GM18520 (cell line): ENCODE results near the gene ABCA9.

Source experiments
- ATAC-seq: cut with Tn5 transposase; IDR thresholded peaks from one replicate; pipeline ENCODE4 v1.9.1; 2021; ENCODE audit not compliant: unreplicated experiment

Gene ABCA9

DNA sequence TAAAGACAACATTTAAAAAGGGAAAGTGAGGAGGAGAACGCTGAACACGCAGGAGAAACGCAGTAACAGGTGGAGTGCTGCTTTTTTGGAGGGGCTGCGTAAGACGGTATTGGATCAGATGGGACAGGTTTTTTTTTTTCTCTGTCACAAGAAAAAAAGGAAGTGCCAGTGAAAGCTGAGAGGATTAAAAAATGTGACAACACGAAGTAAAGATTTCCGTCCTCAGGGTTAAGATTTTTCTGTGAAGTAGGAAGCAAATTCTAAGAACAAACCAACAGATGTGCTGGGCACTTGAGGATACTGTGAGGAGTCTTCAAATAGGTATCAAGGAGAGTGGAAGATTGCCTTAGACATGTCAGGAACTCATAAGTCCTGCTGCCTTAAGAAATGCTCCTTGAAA, 5.8 kb upstream of the ABCA9 start:
- ATAC-seq, result no peak

DNA sequence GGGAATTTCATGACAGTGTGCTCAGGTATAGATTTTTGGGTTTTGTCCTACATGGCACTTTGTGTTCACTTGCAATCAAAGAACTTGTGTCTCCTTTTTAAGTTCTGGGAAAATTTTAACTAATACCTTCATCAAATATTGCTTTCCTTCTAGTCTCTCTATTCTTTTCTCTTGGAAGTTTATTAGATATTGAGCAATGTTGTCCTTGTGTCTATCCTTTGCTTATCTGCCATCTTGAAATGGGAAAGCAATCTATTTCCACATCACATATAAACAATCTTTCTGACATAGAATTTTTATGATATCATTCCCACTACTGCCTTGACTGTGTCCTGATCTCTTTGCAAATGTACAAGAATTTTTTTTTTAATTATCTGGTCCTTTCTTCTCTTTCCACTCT, 4.4 kb upstream of the ABCA9 start:
- no peak for ATAC-seq

GRCh38 chr17:69064476-69064875, 3.7 kb upstream of the ABCA9 start:
- no peak for ATAC-seq

DNA sequence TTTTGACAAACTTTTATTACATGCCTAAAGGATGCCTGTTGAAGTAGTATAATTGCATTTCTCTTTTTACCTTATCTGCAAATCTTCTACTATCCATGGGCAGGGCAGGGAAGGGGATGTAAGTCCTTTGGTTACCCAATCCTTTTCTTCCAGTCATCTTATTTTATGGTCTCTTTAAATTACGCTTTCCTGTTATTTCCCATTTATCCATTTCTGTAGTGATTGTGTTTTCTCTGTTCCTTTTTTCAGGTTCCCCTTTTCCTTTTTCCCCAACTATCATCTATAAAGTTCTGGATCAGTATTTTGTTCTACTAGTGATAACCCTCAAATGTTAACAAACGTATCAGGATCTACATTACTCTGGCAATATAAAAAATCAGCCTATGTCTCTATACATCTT, 3.3 kb upstream of the ABCA9 start:
- ATAC-seq, result no peak

GRCh38 chr17:69062860-69063581, 2.3 kb upstream of the ABCA9 start:
- ATAC-seq, result no peak

DNA sequence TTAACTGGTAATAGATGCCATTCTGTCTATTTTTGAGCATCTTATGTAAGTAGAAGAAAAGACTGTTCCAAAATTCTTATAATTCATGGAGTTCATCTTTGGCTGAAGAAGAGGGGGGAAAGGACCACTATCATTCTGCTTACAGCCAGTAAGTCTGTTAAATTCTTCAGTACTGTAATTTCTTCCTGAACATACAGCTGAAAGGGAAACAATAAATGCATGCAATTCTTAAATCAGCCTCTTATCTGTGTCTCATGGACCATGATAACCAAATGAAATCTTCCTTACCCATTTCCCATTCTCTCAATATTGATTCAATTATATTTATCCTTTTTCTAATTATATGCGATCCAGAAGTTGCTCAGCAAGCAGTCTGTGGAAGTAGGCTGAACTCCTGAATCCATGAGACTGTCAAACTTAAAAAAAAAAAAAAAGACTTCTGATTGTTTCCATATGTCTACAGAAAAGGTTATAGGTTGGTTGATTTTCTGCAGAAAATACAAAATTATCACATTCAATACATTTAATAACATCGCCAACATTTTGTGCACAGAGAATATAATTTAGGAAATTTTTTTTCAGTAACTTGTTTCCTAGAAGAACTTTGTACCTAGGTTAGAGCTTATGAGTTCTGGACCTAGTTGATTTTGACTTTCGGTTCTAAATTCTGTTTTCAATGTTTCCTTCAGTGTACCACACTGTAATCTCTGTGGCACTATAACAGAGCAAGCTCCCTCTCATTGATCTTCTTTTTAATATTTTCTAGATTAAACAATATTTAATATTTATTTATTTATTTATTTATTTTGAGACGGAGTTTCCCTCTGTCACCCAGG, 1.2 kb upstream of the ABCA9 start:
- ATAC-seq, result no peak

- no peak for ATAC-seq
Measured at GRCh38 chr17:69059458-69060175, 1.1 kb downstream of the ABCA9 start.

GRCh38 chr17:69058165-69058564, 2.6 kb downstream of the ABCA9 start:
- ATAC-seq, result no peak

DNA sequence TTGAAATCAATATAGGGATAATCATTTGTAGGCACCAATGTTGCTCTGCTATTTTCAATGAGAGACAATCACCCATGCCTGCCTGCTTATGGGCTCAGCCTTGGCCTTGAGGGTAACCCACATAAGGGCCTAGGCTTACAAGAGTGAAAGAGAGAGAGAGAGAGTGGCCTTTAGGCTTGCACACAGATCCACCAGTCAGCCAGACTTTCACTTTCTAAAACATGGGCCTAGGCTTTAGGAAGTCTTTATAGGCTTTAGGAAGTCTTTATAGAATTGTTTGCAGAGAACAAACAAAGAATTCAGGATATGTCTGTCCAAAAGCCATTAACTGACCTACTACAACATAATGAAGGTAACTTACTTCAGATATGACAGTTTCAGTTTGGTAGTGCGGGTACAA, 3.4 kb downstream of the ABCA9 start:
- ATAC-seq, result no peak

GRCh38 chr17:69056179-69056823, 4.4 kb downstream of the ABCA9 start:
- ATAC-seq, result no peak

DNA sequence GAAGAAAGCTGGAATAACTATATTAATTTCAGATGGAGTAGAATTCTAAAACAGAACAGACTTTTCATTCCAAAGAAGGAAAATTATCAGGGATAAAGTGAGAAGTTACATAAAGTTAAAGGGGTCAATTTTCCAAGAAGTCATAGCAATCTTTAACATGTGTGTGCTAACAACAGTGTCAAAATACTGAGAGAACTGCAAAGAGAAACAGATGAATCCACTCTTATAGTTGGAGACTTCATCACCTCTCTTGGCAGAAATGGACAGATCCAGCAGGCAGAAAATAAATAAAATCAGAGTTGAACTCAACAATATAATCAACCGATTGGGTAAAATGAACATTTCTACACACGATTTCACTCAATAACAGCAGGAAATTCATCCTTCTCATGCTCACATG, 5.4 kb downstream of the ABCA9 start:
- ATAC-seq, result no peak

DNA sequence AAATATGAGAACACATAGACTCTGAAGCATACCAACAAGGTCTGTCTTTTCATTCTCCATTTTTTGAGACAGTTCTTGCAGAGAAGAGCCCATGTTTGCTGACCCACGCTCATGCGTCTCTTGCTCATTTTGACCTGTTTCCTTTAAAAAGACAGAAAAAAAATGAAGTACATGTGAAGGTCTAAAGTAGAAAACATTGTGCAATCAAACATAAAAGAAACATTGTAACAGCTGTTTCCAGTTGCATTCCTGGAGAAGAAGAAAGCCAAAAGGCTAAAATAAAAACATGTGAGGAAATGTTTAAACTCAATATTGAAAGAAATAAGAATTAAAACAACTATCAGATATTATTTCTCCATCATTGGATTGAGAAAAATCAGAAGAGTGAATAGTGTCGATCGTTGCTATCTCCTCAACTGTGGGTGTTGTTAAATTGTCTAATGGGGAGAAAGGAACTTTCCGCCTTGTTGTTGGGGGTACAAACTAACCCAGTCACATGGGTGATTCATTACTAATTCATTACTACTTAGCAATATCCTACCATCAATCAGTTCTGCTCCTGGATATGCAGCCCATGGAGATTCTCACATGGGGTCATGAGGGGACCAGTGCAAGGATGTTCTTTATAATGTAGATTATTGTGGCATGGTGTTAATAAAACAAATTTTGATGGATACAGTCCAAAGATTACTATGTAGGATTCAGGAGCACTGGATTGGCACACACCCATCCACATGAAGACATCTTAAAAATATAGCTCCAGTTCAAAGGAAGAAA, 9.5 kb downstream of the ABCA9 start:
- no peak for ATAC-seq

- ATAC-seq, result no peak
Measured at GRCh38 chr17:69048634-69049033, 12.1 kb downstream of the ABCA9 start.

DNA sequence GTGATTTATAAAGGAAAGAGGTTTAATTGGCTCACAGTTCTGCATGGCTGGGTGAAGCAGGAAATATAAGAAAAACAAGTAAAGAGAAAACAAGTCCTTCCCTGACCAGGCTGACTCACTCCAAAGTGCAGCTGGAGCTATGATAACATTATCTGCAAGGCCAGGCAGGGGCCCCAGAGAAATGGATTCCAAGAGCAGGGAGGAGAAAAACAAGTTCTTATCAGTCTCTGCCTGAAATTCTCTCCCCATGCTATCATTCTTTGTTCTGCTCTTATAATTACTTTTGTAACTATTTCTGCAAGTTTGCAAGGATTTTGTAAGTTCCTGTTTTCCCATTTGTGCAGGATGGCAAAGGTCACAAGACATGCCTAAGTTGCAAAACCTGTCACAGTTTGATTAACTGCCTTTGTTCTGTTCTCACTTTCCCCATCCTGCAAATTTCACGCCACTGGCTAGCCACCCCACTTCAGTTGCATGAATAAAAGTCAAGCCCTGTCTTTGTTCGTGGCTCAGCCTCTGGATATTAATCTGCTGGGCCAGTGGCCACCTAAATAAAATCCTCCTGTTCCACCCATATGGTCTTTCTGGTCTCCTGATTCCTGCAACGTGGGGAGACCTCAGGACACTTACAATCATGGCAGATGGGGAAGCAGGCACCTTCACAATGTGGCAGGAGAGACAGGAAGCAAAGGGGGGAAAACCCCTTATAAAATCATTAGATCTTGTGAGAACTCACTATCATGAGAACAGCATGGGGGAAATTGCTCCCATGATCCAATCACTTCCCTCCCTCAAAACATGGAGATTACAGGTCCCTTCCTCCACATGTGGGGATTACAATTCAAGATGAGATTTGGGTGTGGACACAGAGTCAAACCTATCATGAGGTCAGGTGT, 13.1 kb downstream of the ABCA9 start:
- no peak for ATAC-seq

DNA sequence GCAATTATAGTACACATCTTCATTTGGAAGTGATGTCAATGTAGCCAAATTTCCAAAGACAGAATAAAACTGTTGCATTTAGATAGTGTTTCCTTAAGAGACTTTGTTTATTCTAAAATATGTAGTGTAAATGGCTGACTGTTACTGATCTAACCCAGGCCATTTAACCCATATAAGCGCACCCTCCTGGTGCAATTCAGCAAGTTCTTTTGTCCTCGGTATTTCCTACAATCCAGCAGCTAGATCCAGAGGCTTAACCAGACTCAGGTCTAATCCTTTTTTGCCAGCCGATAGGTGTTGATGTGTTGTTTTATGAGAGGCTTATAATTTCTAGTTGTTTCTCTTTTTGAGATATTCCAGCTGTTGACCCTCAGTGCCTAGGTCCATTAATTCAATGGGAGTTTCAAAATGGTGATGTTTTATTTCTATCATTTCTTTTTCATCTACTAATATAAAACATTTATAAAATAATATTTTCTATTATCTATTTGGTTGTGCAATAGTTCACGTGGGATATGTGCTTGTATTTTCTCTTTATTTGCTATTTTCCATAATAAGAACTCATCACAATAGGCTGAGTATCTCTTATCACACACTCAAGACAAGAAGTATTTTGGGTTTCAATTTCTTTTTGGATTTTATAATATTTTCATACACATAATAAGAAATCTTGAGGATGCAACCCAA, 14.5 kb downstream of the ABCA9 start:
- no peak for ATAC-seq

- ATAC-seq, result no peak
Measured at GRCh38 chr17:69045646-69046045, 15.1 kb downstream of the ABCA9 start.

- ATAC-seq, result no peak
Measured at GRCh38 chr17:69044371-69044770, 16.4 kb downstream of the ABCA9 start.

DNA sequence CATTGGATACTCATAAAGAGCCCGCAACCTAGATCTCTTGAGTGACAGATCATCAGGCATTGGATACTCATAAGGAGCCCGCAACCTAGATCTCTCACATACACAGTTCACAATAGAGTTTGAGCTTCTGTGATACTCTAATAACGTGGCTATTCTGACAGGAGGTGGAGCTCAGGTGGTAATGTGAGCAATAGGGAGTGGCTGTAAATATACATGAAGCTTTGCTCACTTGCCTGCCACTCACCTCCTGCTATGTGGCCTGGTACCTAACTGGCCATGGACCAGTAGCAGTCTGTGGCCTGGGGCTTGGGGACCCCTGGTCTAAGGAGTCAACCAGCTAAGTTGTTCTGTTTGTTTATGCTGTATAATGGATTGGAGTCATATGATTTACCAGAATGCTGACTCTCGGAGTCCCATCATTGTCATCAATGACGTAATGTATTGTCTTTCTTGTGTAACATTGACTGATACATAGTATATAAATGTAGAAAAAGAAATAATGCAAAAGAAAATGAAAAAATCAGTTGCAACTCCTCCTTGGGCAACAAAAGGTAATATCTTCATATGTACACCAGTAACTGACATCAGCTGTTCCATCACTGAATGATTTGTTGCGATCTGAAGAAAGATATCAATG, 17.5 kb downstream of the ABCA9 start:
- ATAC-seq, result no peak

DNA sequence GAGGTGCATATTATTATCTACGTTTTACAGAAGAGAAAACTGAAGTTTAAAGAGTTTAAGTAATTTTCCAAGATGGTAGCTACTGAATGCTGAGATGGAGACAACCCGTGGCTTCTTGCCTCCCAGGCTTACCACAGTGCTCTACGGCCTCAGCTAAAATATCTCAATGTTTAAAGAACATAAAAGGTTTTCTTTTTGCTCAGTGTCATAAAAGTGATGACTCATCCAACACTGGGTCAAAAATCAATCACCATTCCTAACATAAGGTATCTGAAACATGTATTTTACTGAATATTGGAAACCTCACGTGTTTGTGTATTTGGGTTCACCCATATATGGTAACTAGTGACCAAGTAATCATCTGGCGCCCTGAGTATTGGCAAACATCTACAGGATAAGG, 18.4 kb downstream of the ABCA9 start:
- ATAC-seq, result no peak
